BE2C (cell line): ENCODE measurements around the gene EIF2S1. TPM values are rescaled to one million over a fixed set of nuclear protein-coding genes. Genes with fewer than 3 reads are reported as not detected.
"Not testable (repeated sequence)": the region's sequence is repeated elsewhere in the genome, so short reads cannot be mapped to it uniquely, and the experiment has no call there.

Experiments used
- DNase-seq: peaks from one replicate; pipeline ENCODE4 v3.0.0-alpha.2; 2020
- H3K27me3 ChIP-seq: fragments of 250-450 bp; sonication (Bioruptor Pico); 2 replicates; pipeline ENCODE4 v1.5.1; 2020; ENCODE audit warnings: mild to moderate bottlenecking
- H3K36me3 ChIP-seq: fragments of 250-450 bp; sonication (Bioruptor Pico); 2 replicates; pipeline ENCODE4 v1.5.1; 2020; ENCODE audit warnings: mild to moderate bottlenecking
- H3K4me1 ChIP-seq: fragments of 250-450 bp; sonication (Bioruptor Pico); 2 replicates; pipeline ENCODE4 v1.5.1; 2020
- H3K4me3 ChIP-seq: 2 replicates; pipeline ENCODE4 v1.5.1; 2011; ENCODE audit warnings: low read depth, low read length
- H3K9me3 ChIP-seq: fragments of 250-450 bp; sonication (Bioruptor Pico); 2 replicates; pipeline ENCODE4 v1.5.1; 2020
- CTCF ChIP-seq: IDR thresholded peaks from 2 replicates; pipeline ENCODE4 v1.5.1; 2012; ENCODE audit warnings: mild to moderate bottlenecking, low read depth, low read length
- polyA plus RNA-seq: library from polyadenylated mRNA; unstranded; fragments of >200 nt; gene quantifications from one replicate; pipeline ENCODE4 v1.2.1, GENCODE V29; 2012; ENCODE audit warnings: low read depth, missing spikeins; ENCODE audit not compliant: insufficient read length, insufficient read depth

Gene EIF2S1
- 248 TPM for polyA plus RNA-seq

- TF ChIP-seq CTCF, result peak; percentile 97
These were observed at the start of gene EIF2S1, which contains the start of gene ATP6V1D for GRCh38 chr14:67359775-67360469. EIF2S1 (plus strand) TSS chr14:67360328; CDS start chr14:67364768, 4,440 bp downstream. ATP6V1D (minus strand) TSS chr14:67359804; CDS start chr14:67359698, 106 bp downstream.

GRCh38 chr14:67311868-67312267, 48.3 kb upstream of the EIF2S1 start:
- no peaks in the 10 kb centered on the region for H3K4me1 ChIP-seq
- TF ChIP-seq CTCF, result no peak
- no peaks in the 10 kb centered on the region for H3K9me3 ChIP-seq
- no peak for DNase-seq
- H3K27me3 ChIP-seq, result no peaks in the 10 kb centered on the region
- H3K36me3 ChIP-seq, result peaks cover under 1% of the 10 kb centered on the region
- H3K4me3 ChIP-seq, result no peak overlapping the region

More at GRCh38 chr14:67359775-67360469, at the start of gene EIF2S1, which contains the start of gene ATP6V1D:
- no peaks in the 10 kb centered on the region for H3K9me3 ChIP-seq
- no peaks in the 10 kb centered on the region for H3K27me3 ChIP-seq
- DNase-seq, result peak; percentile 99
- peak within 1 kb of the TSS; percentile 98 for H3K4me3 ChIP-seq
- no peaks in the 10 kb centered on the region for H3K4me1 ChIP-seq
- H3K36me3 ChIP-seq, result peaks cover 10% of the 10 kb centered on the region

GRCh38 chr14:67313153-67313552, 47.0 kb upstream of the EIF2S1 start:
- H3K36me3 ChIP-seq, result peaks cover 9% of the 10 kb centered on the region
- no peaks in the 10 kb centered on the region for H3K4me1 ChIP-seq
- no peaks in the 10 kb centered on the region for H3K9me3 ChIP-seq
- TF ChIP-seq CTCF, result no peak
- H3K27me3 ChIP-seq, result no peaks in the 10 kb centered on the region
- no peak overlapping the region for H3K4me3 ChIP-seq
- no peak for DNase-seq

GRCh38 chr14:67317822-67318221, 42.3 kb upstream of the EIF2S1 start:
- H3K36me3 ChIP-seq, result peaks cover 9% of the 10 kb centered on the region
- H3K4me3 ChIP-seq, result no peak overlapping the region
- TF ChIP-seq CTCF, result no peak
- no peaks in the 10 kb centered on the region for H3K4me1 ChIP-seq
- H3K27me3 ChIP-seq, result no peaks in the 10 kb centered on the region
- no peaks in the 10 kb centered on the region for H3K9me3 ChIP-seq
- DNase-seq, result no peak

- Histone ChIP-seq H3K27me3 (no peaks in the 10 kb centered on the region), H3K36me3 (peaks cover 9% of the 10 kb centered on the region), H3K9me3 (no peaks in the 10 kb centered on the region), H3K4me1 (no peaks in the 10 kb centered on the region), H3K4me3 (no peak overlapping the region)
- TF ChIP-seq CTCF, result no peak
- DNase-seq, result no peak
These were observed 41.0 kb upstream of the EIF2S1 start for GRCh38 chr14:67319142-67319541.

GRCh38 chr14:67329666-67330065, 30.5 kb upstream of the EIF2S1 start:
- not testable (repeated sequence) for H3K4me1 ChIP-seq, H3K4me3 ChIP-seq, DNase-seq, H3K27me3 ChIP-seq, H3K9me3 ChIP-seq
- peaks cover 13% of the 10 kb centered on the region for H3K36me3 ChIP-seq
